Hepatocyte (in vitro differentiated cells): ENCODE data around the gene LITAFD. TPM values are rescaled to one million over a fixed set of nuclear protein-coding genes. Genes with fewer than 3 reads are reported as not detected.

Experiments used
- DNase-seq: peaks from one replicate; pipeline ENCODE4 v3.0.0-alpha.2; 2016; ENCODE audit warnings: low spot score
- H2AFZ ChIP-seq: fragments of 200-600 bp; sonication (generic); 2 replicates; pipeline ENCODE4 v1.6.0; 2016; ENCODE audit warnings: antibody characterized with exemption, mild to moderate bottlenecking
- H3K27ac ChIP-seq: fragments of 200-600 bp; sonication (generic); 2 replicates; pipeline ENCODE4 v1.5.1; 2016; ENCODE audit warnings: mild to moderate bottlenecking
- H3K27me3 ChIP-seq: fragments of 200-600 bp; sonication (generic); 2 replicates; pipeline ENCODE4 v1.6.1; 2016
- H3K36me3 ChIP-seq: fragments of 200-600 bp; sonication (generic); replicated peaks from 2 replicates; pipeline ENCODE4 v1.5.1; 2016; ENCODE audit warnings: low read depth; ENCODE audit not compliant: insufficient read depth
- H3K4me1 ChIP-seq: fragments of 200-600 bp; sonication (generic); 2 replicates; pipeline ENCODE4 v1.5.1; 2016; ENCODE audit warnings: mild to moderate bottlenecking, moderate library complexity; ENCODE audit not compliant: insufficient read depth
- H3K4me2 ChIP-seq: fragments of 200-600 bp; sonication (generic); 2 replicates; pipeline ENCODE4 v1.6.0; 2016
- H3K4me3 ChIP-seq: fragments of 200-600 bp; sonication (generic); 2 replicates; pipeline ENCODE4 v1.5.1; 2016; ENCODE audit warnings: mild to moderate bottlenecking
- H3K79me2 ChIP-seq: fragments of 200-600 bp; sonication (generic); 2 replicates; pipeline ENCODE4 v1.6.0; 2017; ENCODE audit warnings: mild to moderate bottlenecking
- H3K9me2 ChIP-seq: fragments of 200-600 bp; sonication (generic); replicated peaks from 2 replicates; pipeline ENCODE4 v1.6.0; 2017; ENCODE audit warnings: mild to moderate bottlenecking; ENCODE audit not compliant: insufficient read depth
- H3K9me3 ChIP-seq: fragments of 200-600 bp; sonication (generic); 2 replicates; pipeline ENCODE4 v1.5.1; 2016; ENCODE audit warnings: low read depth, mild to moderate bottlenecking
- H4K20me1 ChIP-seq: fragments of 200-600 bp; sonication (generic); 2 replicates; pipeline ENCODE4 v1.6.0; 2016; ENCODE audit warnings: mild to moderate bottlenecking; ENCODE audit not compliant: insufficient read depth, poor library complexity, severe bottlenecking
- CTCF ChIP-seq: fragments of 200-600 bp; sonication (generic); IDR thresholded peaks from 2 replicates; pipeline ENCODE4 v1.5.1; 2016; ENCODE audit warnings: antibody characterized with exemption, mild to moderate bottlenecking; ENCODE audit not compliant: poor library complexity
- EZH2 ChIP-seq: fragments of 200-600 bp; sonication (generic); IDR thresholded peaks from 2 replicates; pipeline ENCODE4 v1.6.1; 2016; ENCODE audit warnings: antibody characterized with exemption, mild to moderate bottlenecking, borderline replicate concordance
- EZH2phosphoT487 ChIP-seq: fragments of 200-600 bp; sonication (generic); IDR thresholded peaks from one replicate; pipeline ENCODE4 v1.6.1; 2018; ENCODE audit warnings: antibody characterized with exemption, mild to moderate bottlenecking, low read depth, moderate library complexity; ENCODE audit not compliant: unreplicated experiment, severe bottlenecking
- WGBS: methylation state at CpG from one replicate; pipeline ENCODE4 v1.1.6; 2016; ENCODE audit warnings: low lambda C conversion rate; ENCODE audit errors: missing lambda C conversion rate; 5-methylcytosine and 5-hydroxymethylcytosine counted together
- polyA plus RNA-seq: library from polyadenylated mRNA; unstranded; fragments of >200 nt; fragmentation: Nextera tagmentation; extraction: Ambion mirVana; gene quantifications from 2 replicates; pipeline ENCODE4 v1.2.1, GENCODE V29; 2016
- total RNA-seq: library from RNA; depleted of rRNA; stranded (reverse); fragments of >200 nt; gene quantifications from 2 replicates; pipeline ENCODE4 v1.2.3, GENCODE V29; 2014

LITAFD gene
- total and polyA plus RNA-seq, 2 experiments from 2014 or later = not detected

- Histone ChIP-seq H3K27me3 (no peaks in the 10 kb centered on the region), H3K4me3 (no peak overlapping the region), H3K9me2 (no peaks in the 10 kb centered on the region), H3K79me2 (peaks cover 4% of the 10 kb centered on the region), H3K27ac (no peak overlapping the region), H3K4me2 (no peak overlapping the region), H3K4me1 (no peaks in the 10 kb centered on the region), H2AFZ (no peak overlapping the region), H3K36me3 (no peaks in the 10 kb centered on the region), H4K20me1 (peaks cover 14% of the 10 kb centered on the region), H3K9me3 (no peaks in the 10 kb centered on the region)
- WGBS = 92% methylated on average over 13 of the region's 19 CpGs
- TF ChIP-seq CTCF (no peak), EZH2phosphoT487 (no peak), EZH2 (no peak)
- DNase-seq = no peak
Observed at GRCh38 chr16:8849411-8850011, 32.6 kb upstream of the LITAFD start.

- Histone ChIP-seq H3K4me1 (no peaks in the 10 kb centered on the region), H3K36me3 (no peaks in the 10 kb centered on the region), H3K27ac (no peak overlapping the region), H3K4me3 (no peak overlapping the region), H3K79me2 (peaks cover 4% of the 10 kb centered on the region), H3K9me2 (no peaks in the 10 kb centered on the region), H2AFZ (no peak overlapping the region), H4K20me1 (peaks cover 13% of the 10 kb centered on the region), H3K27me3 (no peaks in the 10 kb centered on the region), H3K9me3 (no peaks in the 10 kb centered on the region), H3K4me2 (no peak overlapping the region)
- 82% methylated on average over 11 of the region's 11 CpGs for WGBS
- DNase-seq = no peak
- TF ChIP-seq EZH2phosphoT487 (no peak), CTCF (no peak), EZH2 (no peak)
Observed at GRCh38 chr16:8850279-8850885, 31.8 kb upstream of the LITAFD start.

- Histone ChIP-seq H3K36me3 (no peaks in the 10 kb centered on the region), H3K9me2 (no peaks in the 10 kb centered on the region), H3K4me3 (no peak overlapping the region), H3K4me1 (no peaks in the 10 kb centered on the region), H3K79me2 (no peaks in the 10 kb centered on the region), H2AFZ (no peak overlapping the region), H3K27me3 (no peaks in the 10 kb centered on the region), H3K9me3 (no peaks in the 10 kb centered on the region), H3K4me2 (no peak overlapping the region), H3K27ac (no peak overlapping the region), H4K20me1 (peaks cover 9% of the 10 kb centered on the region)
- WGBS = 95% methylated on average over 8 of the region's 8 CpGs
- no peak for DNase-seq
- TF ChIP-seq EZH2 (no peak), EZH2phosphoT487 (no peak), CTCF (no peak)
Observed at GRCh38 chr16:8851761-8852403, 30.3 kb upstream of the LITAFD start.
